HepG2 (cell line): ENCODE results near the gene CPNE4. TPM values are rescaled to one million over a fixed set of nuclear protein-coding genes. Genes with fewer than 3 reads are reported as not detected.

Experiments
- ATAC-seq: fragments of 200-7000 bp; cut with Tn5 transposase; 3 replicates; pipeline ENCODE4 v1.9.1; 2020; ENCODE audit warnings: mild to moderate bottlenecking, moderate library complexity
- BruUV-seq: library from RNA; stranded (reverse); fragments of 400-500 nt; replicated peaks from 2 replicates; lab custom pipeline; 2021; lab: Mats Ljungman, UMichigan
- CTCF ChIA-PET: fragments of 300-600 bp; formaldehyde crosslinking; extraction: SDS; loops from one replicate; lab custom pipeline; 2021; ENCODE audit warnings: low total read pairs, inconsistent platforms, low intra/inter-chr PET ratio; lab: Yijun Ruan, JAX
- POLR2A ChIA-PET: fragments of 350-600 bp; sonication (Branson Sonifier 250); formaldehyde crosslinking; loops from one replicate; lab custom pipeline; 2020; ENCODE audit warnings: antibody characterized with exemption, inconsistent platforms; lab: Yijun Ruan, JAX
- DNase-seq: peaks from one replicate; pipeline ENCODE4 v3.0.0-alpha.2; 2015; ENCODE audit warnings: low spot score
- FAIRE-seq: peaks from 3 replicates; lab custom pipeline; 2011; peaks lifted over from hg19 to GRCh38; lab: Jason Lieb, UNC
- H2AFZ ChIP-seq: one replicate; pipeline ENCODE4 v1.6.1; 2011; ENCODE audit warnings: low read length, inconsistent platforms
- H3K27ac ChIP-seq: fragments of 300-600 bp; 3 replicates; pipeline ENCODE4 v1.8.0; 2011; ENCODE audit warnings: mixed run types, mild to moderate bottlenecking, mixed read lengths, low read length, inconsistent platforms; ENCODE audit not compliant: insufficient read depth; ENCODE audit errors: extremely low read length
- H3K27me3 ChIP-seq, 2 experiments: fragments of 200-600 bp in 1 of 2; 2 replicates in 1 of 2; 3 replicates in 1 of 2; pipeline versions ENCODE4 v1.6.0 to v1.8.0; 2011; ENCODE audit warnings: low read length in 2 of 2, mild to moderate bottlenecking in 2 of 2, moderate library complexity in 2 of 2, inconsistent platforms in 1 of 2; ENCODE audit not compliant: insufficient read depth in 2 of 2, control insufficient read depth in 1 of 2
- H3K36me3 ChIP-seq, 2 experiments: fragments of 200-600 bp in 1 of 2; replicated peaks in 1 of 2; 2 replicates in 1 of 2; 3 replicates in 1 of 2; pipeline versions ENCODE4 v1.5.1 to v1.8.0; 2011; ENCODE audit warnings: low read length in 2 of 2, inconsistent platforms in 1 of 2; ENCODE audit not compliant: insufficient read depth in 2 of 2, control insufficient read depth in 1 of 2
- H3K4me1 ChIP-seq: 2 replicates; pipeline ENCODE4 v1.5.1; 2012; ENCODE audit warnings: low read length, inconsistent platforms; ENCODE audit not compliant: insufficient read depth
- H3K4me2 ChIP-seq: 2 replicates; pipeline ENCODE4 v1.6.0; 2011; ENCODE audit warnings: low read depth, low read length, inconsistent platforms
- H3K4me3 ChIP-seq, 3 experiments: fragments of 200-600 bp in 1 of 3; sonication (generic), shearing (Covaris generic) in 1 of 3; replicated peaks in 1 of 3; 2 replicates each; pipeline ENCODE4 v1.5.1; 2011 to 2016; ENCODE audit warnings: low read length in 3 of 3, inconsistent platforms in 2 of 3, low read depth in 2 of 3, mild to moderate bottlenecking in 2 of 3, control low read depth in 1 of 3, mixed read lengths in 1 of 3; ENCODE audit not compliant: insufficient read depth in 1 of 3
- H3K79me2 ChIP-seq: one replicate; pipeline ENCODE4 v1.6.1; 2011; ENCODE audit warnings: low read length, inconsistent platforms; ENCODE audit not compliant: insufficient read depth
- H3K9ac ChIP-seq: 2 replicates; pipeline ENCODE4 v1.6.0; 2011; ENCODE audit warnings: mild to moderate bottlenecking, low read depth, low read length, inconsistent platforms; ENCODE audit not compliant: insufficient read depth
- H3K9me3 ChIP-seq: 2 replicates; pipeline ENCODE4 v1.5.1; 2012; ENCODE audit warnings: mild to moderate bottlenecking, low read length
- H4K20me1 ChIP-seq: 2 replicates; pipeline ENCODE4 v1.6.0; 2011; ENCODE audit warnings: inconsistent platforms, mild to moderate bottlenecking, low read length, moderate library complexity; ENCODE audit not compliant: insufficient read depth
- AKAP8 ChIP-seq: sonication (generic); formaldehyde crosslinking; IDR thresholded peaks from 2 replicates; pipeline ENCODE4 v1.5.1; 2020; ENCODE audit warnings: mild to moderate bottlenecking, missing genetic modification reagents
- BCL3 ChIP-seq: sonication (generic); formaldehyde crosslinking; IDR thresholded peaks from 2 replicates; pipeline ENCODE4 v1.5.1; 2020; ENCODE audit warnings: mild to moderate bottlenecking, missing genetic modification reagents, moderate library complexity
- KAT8 ChIP-seq: IDR thresholded peaks from 2 replicates; pipeline ENCODE4 v1.6.1; 2016; ENCODE audit warnings: missing genetic modification reagents, missing compliant biosample characterization
- MAZ ChIP-seq, 2 experiments: sonication (generic) in 1 of 2; formaldehyde crosslinking in 1 of 2; IDR thresholded peaks; 2 replicates each; pipeline versions ENCODE4 v1.5.0 to v1.6.1; 2012 to 2020; ENCODE audit warnings: low read depth in 2 of 2, mild to moderate bottlenecking in 2 of 2, borderline replicate concordance in 1 of 2, improper control_type of control experiment in 1 of 2, low read length in 1 of 2, missing genetic modification reagents in 1 of 2, moderate library complexity in 1 of 2
- MEIS2 ChIP-seq: sonication (generic); formaldehyde crosslinking; IDR thresholded peaks from 2 replicates; pipeline ENCODE4 v1.9.0; 2021; ENCODE audit warnings: mild to moderate bottlenecking, missing genetic modification reagents
- MTF2 ChIP-seq: sonication (generic); formaldehyde crosslinking; IDR thresholded peaks from 2 replicates; pipeline ENCODE4 v1.5.0; 2020; ENCODE audit warnings: missing genetic modification reagents, borderline replicate concordance
- NFYC ChIP-seq: IDR thresholded peaks from 2 replicates; pipeline ENCODE4 v1.6.1; 2016; ENCODE audit warnings: missing genetic modification reagents, missing compliant biosample characterization
- SIN3A ChIP-seq: IDR thresholded peaks from 2 replicates; pipeline ENCODE4 v1.6.1; 2011; ENCODE audit warnings: low read depth, mild to moderate bottlenecking, control low read depth, low read length, borderline replicate concordance
- ZNF101 ChIP-seq: sonication (generic); formaldehyde crosslinking; IDR thresholded peaks from 2 replicates; pipeline ENCODE4 v1.4.0; 2020; ENCODE audit warnings: mild to moderate bottlenecking, low read depth, missing genetic modification reagents, borderline replicate concordance
- ZNF274 ChIP-seq: sonication (generic); formaldehyde crosslinking; IDR thresholded peaks from 2 replicates; pipeline ENCODE4 v1.5.1; 2020; ENCODE audit warnings: mild to moderate bottlenecking, missing genetic modification reagents
- ZNF547 ChIP-seq: sonication (generic); formaldehyde crosslinking; IDR thresholded peaks from 2 replicates; pipeline ENCODE4 v1.5.1; 2020; ENCODE audit warnings: mild to moderate bottlenecking, missing genetic modification reagents
- ZNF703 ChIP-seq: sonication (generic); formaldehyde crosslinking; IDR thresholded peaks from 2 replicates; pipeline ENCODE4 v1.5.1; 2020; ENCODE audit warnings: missing genetic modification reagents, mild to moderate bottlenecking, moderate library complexity, borderline replicate concordance
- ZNF746 ChIP-seq: sonication (generic); formaldehyde crosslinking; IDR thresholded peaks from 2 replicates; pipeline ENCODE4 v1.8.0; 2022; ENCODE audit warnings: mild to moderate bottlenecking, missing genetic modification reagents
- ZNF841 ChIP-seq: sonication (generic); formaldehyde crosslinking; IDR thresholded peaks from 2 replicates; pipeline ENCODE4 v1.8.1; 2023; ENCODE audit warnings: missing genetic modification reagents, borderline replicate concordance
- WGBS: methylation state at CpG from one replicate; pipeline ENCODE4 v1.1.6; 2017; ENCODE audit warnings: low lambda C conversion rate; 5-methylcytosine and 5-hydroxymethylcytosine counted together
- in situ Hi-C: cut with HindIII; loops from 2 replicates; pipeline ENCODE4 v1.10.0; 2017; ENCODE audit warnings: low pct_unique_long_range_greater_than_20kb; ENCODE audit not compliant: extremely low pct_ligation_motif_present
- intact Hi-C: fragments of 100-400 bp; cut with micrococcal nuclease; formaldehyde crosslinking; loops from one replicate; pipeline ENCODE4 v1.10.0; 2022; ENCODE audit not compliant: unreplicated experiment
- polyA plus RNA-seq, 8 experiments: library from polyadenylated mRNA; depleted of rRNA in 3 of 8; stranded (reverse) in 7 of 8; unstranded in 1 of 8; fragments of >200 nt; fragmentation: Illumina TruSeq in 4 of 8; extraction: Trizol in 4 of 8; gene quantifications; 2 replicates each; pipeline versions ENCODE4 v1.2.1 to v1.2.3, GENCODE V29; 2011 to 2016; ENCODE audit warnings: low read depth in 4 of 8, missing spikeins in 1 of 8, mixed read lengths in 1 of 8; ENCODE audit not compliant: insufficient read depth in 1 of 8
- total RNA-seq, 5 experiments: library from RNA; depleted of rRNA; stranded (reverse); fragments of >200 nt; fragmentation: Illumina TruSeq; extraction: Trizol; gene quantifications; 2 replicates each; pipeline ENCODE4 v1.2.3, GENCODE V29; 2016; ENCODE audit warnings: low read depth in 1 of 5
- TF ChIP-seq, protein P1 (sequence below): sonication (generic); formaldehyde crosslinking; IDR thresholded peaks from 2 replicates; pipeline ENCODE4 v1.8.0; 2022; ENCODE audit warnings: missing genetic modification reagents, mild to moderate bottlenecking, inconsistent platforms, borderline replicate concordance
- TF ChIP-seq, protein P2 (sequence below): sonication (generic); formaldehyde crosslinking; IDR thresholded peaks from 2 replicates; pipeline ENCODE4 v1.4.0; 2020; ENCODE audit warnings: missing genetic modification reagents, borderline replicate concordance

Gene CPNE4
- total and polyA plus RNA-seq, 2 of the 13 experiments (the other 11 are each of a cell fraction or from before 2014, with no cell fraction given): not detected

- DNase-seq: no peak
- Histone ChIP-seq H3K4me3 (no peak overlapping the region), H2AFZ (no peak overlapping the region), H3K4me2 (no peak overlapping the region), H3K9me3 (no peaks in the 10 kb centered on the region), H3K27ac (no peak overlapping the region), H3K79me2 (no peaks in the 10 kb centered on the region), H3K27me3 (no peaks in the 10 kb centered on the region), H3K36me3 (no peaks in the 10 kb centered on the region), H4K20me1 (no peaks in the 10 kb centered on the region), H3K9ac (no peak overlapping the region), H3K4me1 (no peaks in the 10 kb centered on the region)
- WGBS: 0% methylated on average over 1 of the region's 2 CpGs
- POLR2A ChIA-PET: no interaction called here
- intact Hi-C loops (no loop called here), in situ Hi-C loops (loop anchor here (25.0 kb wide), 1 partner anchor 972 kb away; the partner anchor contains the start of genes ASTE1 and NEK11)
- TF ChIP-seq AKAP8 (CRISPR knock-in tag) (no peak), MEIS2 (CRISPR knock-in tag) (no peak), ZNF547 (CRISPR knock-in tag) (no peak), NFYC (CRISPR knock-in tag) (no peak), BCL3 (CRISPR knock-in tag) (no peak), ZNF746 (CRISPR knock-in tag) (no peak), ZNF101 (no peak), MTF2 (no peak), ZNF703 (no peak), KAT8 (no peak), ZNF274 (CRISPR knock-in tag) (no peak), SIN3A (no peak), MAZ (IDR thresholded peaks at IDR 0.05; ENCODE audit: borderline replicate concordance, low read depth, low read length) (no peak), MAZ (CRISPR knock-in tag; IDR thresholded peaks at IDR 0.05; ENCODE audit: low read depth) (no peak), ZNF841 (CRISPR knock-in tag) (no peak)
- TF ChIP-seq, protein P1, sequence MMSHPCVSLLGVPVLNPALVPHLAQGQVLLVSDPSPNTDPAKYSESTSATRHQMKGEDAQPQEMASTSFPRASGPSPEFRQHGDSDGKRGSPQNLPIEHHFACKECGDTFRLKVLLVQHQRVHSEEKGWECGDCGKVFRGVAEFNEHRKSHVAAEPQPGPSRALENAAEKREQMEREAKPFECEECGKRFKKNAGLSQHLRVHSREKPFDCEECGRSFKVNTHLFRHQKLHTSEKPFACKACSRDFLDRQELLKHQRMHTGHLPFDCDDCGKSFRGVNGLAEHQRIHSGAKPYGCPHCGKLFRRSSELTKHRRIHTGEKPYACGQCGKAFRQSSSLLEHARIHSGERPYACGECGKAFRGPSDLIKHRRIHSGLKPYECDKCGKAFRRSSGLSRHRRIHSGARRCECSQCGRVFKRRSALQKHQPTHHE: no peak
- TF ChIP-seq, protein P2, sequence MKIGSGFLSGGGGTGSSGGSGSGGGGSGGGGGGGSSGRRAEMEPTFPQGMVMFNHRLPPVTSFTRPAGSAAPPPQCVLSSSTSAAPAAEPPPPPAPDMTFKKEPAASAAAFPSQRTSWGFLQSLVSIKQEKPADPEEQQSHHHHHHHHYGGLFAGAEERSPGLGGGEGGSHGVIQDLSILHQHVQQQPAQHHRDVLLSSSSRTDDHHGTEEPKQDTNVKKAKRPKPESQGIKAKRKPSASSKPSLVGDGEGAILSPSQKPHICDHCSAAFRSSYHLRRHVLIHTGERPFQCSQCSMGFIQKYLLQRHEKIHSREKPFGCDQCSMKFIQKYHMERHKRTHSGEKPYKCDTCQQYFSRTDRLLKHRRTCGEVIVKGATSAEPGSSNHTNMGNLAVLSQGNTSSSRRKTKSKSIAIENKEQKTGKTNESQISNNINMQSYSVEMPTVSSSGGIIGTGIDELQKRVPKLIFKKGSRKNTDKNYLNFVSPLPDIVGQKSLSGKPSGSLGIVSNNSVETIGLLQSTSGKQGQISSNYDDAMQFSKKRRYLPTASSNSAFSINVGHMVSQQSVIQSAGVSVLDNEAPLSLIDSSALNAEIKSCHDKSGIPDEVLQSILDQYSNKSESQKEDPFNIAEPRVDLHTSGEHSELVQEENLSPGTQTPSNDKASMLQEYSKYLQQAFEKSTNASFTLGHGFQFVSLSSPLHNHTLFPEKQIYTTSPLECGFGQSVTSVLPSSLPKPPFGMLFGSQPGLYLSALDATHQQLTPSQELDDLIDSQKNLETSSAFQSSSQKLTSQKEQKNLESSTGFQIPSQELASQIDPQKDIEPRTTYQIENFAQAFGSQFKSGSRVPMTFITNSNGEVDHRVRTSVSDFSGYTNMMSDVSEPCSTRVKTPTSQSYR (CRISPR knock-in tag): no peak
- ATAC-seq: no peak
- FAIRE-seq: no peak
- CTCF ChIA-PET: no interaction called here
- no TSS peak for BruUV-seq
Measured at GRCh38 chr3:132008837-132009236, 26.0 kb downstream of the CPNE4 start.
